Neural cell (in vitro differentiated cells): ENCODE data around the gene SH3RF3. TPM values are rescaled to one million over a fixed set of nuclear protein-coding genes. Genes with fewer than 3 reads are reported as not detected.
A peak's percentile ranks its signal among the peaks of the same experiment; 100 is the strongest.

Experiments
- H2AFZ ChIP-seq: fragments of 200-600, 300-800 bp; sonication (generic), shearing (Covaris generic); 2 replicates; pipeline ENCODE4 v1.6.0; 2014; ENCODE audit warnings: low read depth, mild to moderate bottlenecking, antibody characterized with exemption, low read length, moderate library complexity
- H3F3A ChIP-seq: fragments of 200-600 bp; shearing (Covaris generic); 2 replicates; pipeline ENCODE4 v1.6.1; 2016; ENCODE audit warnings: mild to moderate bottlenecking, moderate library complexity, mixed read lengths, antibody characterized with exemption, low read length; ENCODE audit not compliant: insufficient read depth, poor library complexity, severe bottlenecking
- H3K27ac ChIP-seq: fragments of 200-600, 300-800 bp; sonication (generic), shearing (Covaris generic); 2 replicates; pipeline ENCODE4 v1.5.1; 2014; ENCODE audit warnings: mild to moderate bottlenecking, low read length, moderate library complexity
- H3K27me3 ChIP-seq: fragments of 300-800, 200-600 bp; sonication (generic), shearing (Covaris generic); 2 replicates; pipeline ENCODE4 v1.6.0; 2014; ENCODE audit warnings: mild to moderate bottlenecking, low read depth, low read length, moderate library complexity; ENCODE audit not compliant: insufficient read depth
- H3K36me3 ChIP-seq: fragments of 300-800, 200-600 bp; sonication (generic), shearing (Covaris generic); 2 replicates; pipeline ENCODE4 v1.5.1; 2014; ENCODE audit warnings: mild to moderate bottlenecking, antibody characterized with exemption, low read length, moderate library complexity; ENCODE audit not compliant: insufficient read depth
- H3K4me2 ChIP-seq: fragments of 300-800, 200-600 bp; sonication (generic), shearing (Covaris generic); 2 replicates; pipeline ENCODE4 v1.6.0; 2014; ENCODE audit warnings: mild to moderate bottlenecking, low read length
- H3K4me3 ChIP-seq: fragments of 300-800, 200-600 bp; sonication (generic), shearing (Covaris generic); 2 replicates; pipeline ENCODE4 v1.5.1; 2014; ENCODE audit warnings: mild to moderate bottlenecking, low read length, moderate library complexity
- H3K79me2 ChIP-seq: fragments of 200-600 bp; shearing (Covaris generic); replicated peaks from 2 replicates; pipeline ENCODE4 v1.6.0; 2014; ENCODE audit warnings: mild to moderate bottlenecking, low read length, moderate library complexity; ENCODE audit not compliant: insufficient read depth
- H3K9ac ChIP-seq: fragments of 300-800, 200-600 bp; sonication (generic), shearing (Covaris generic); 2 replicates; pipeline ENCODE4 v1.6.1; 2016; ENCODE audit warnings: mild to moderate bottlenecking, low read length, mixed read lengths
- H3K9me2 ChIP-seq: fragments of 200-600 bp; shearing (Covaris generic); 2 replicates; pipeline ENCODE4 v1.6.1; 2016; ENCODE audit warnings: mild to moderate bottlenecking, low read length, mixed read lengths; ENCODE audit not compliant: insufficient read depth
- H3K9me3 ChIP-seq: fragments of 200-600, 300-800 bp; sonication (generic), shearing (Covaris generic); 2 replicates; pipeline ENCODE4 v1.6.1; 2016; ENCODE audit warnings: mild to moderate bottlenecking, mixed run types, low read length, moderate library complexity, mixed read lengths
- H4K20me1 ChIP-seq: fragments of 200-600 bp; shearing (Covaris generic); 2 replicates; pipeline ENCODE4 v1.6.1; 2016; ENCODE audit warnings: mild to moderate bottlenecking, mixed run types; ENCODE audit not compliant: insufficient read depth
- CTCF ChIP-seq: fragments of 450-650 bp; IDR thresholded peaks from 2 replicates; pipeline ENCODE4 v1.5.1; 2014; ENCODE audit warnings: antibody characterized with exemption, mild to moderate bottlenecking, moderate library complexity; ENCODE audit not compliant: poor library complexity, severe bottlenecking
- EP300 ChIP-seq: fragments of 450-650 bp; conservative IDR thresholded peaks from 2 replicates; pipeline ENCODE4 v1.6.1; 2014; ENCODE audit warnings: antibody characterized with exemption, mild to moderate bottlenecking, moderate library complexity; ENCODE audit not compliant: poor library complexity, severe bottlenecking
- EZH2 ChIP-seq: fragments of 200-600, 300-800 bp; shearing (Covaris generic), sonication (generic); IDR thresholded peaks from 2 replicates; pipeline ENCODE4 v1.6.1; 2014; ENCODE audit warnings: antibody characterized with exemption, low read length, borderline replicate concordance, mild to moderate bottlenecking; ENCODE audit not compliant: insufficient read depth, poor library complexity, severe bottlenecking
- MXI1 ChIP-seq: fragments of 450-650 bp; conservative IDR thresholded peaks from 2 replicates; pipeline ENCODE4 v1.6.1; 2014; ENCODE audit warnings: antibody characterized with exemption, mild to moderate bottlenecking; ENCODE audit not compliant: poor library complexity, severe bottlenecking
- POLR2AphosphoS5 ChIP-seq: IDR thresholded peaks from 2 replicates; pipeline ENCODE4 v1.6.1; 2012
- RAD21 ChIP-seq: fragments of 450-650 bp; conservative IDR thresholded peaks from 2 replicates; pipeline ENCODE4 v1.6.1; 2014; ENCODE audit warnings: antibody characterized with exemption, mild to moderate bottlenecking, moderate library complexity
- REST ChIP-seq: IDR thresholded peaks from 2 replicates; pipeline ENCODE4 v1.6.1; 2012; ENCODE audit warnings: borderline replicate concordance
- SMC3 ChIP-seq: fragments of 450-650 bp; conservative IDR thresholded peaks from 2 replicates; pipeline ENCODE4 v1.6.1; 2014; ENCODE audit warnings: antibody characterized with exemption, mild to moderate bottlenecking, moderate library complexity; ENCODE audit not compliant: poor library complexity
- TAF1 ChIP-seq: IDR thresholded peaks from 2 replicates; pipeline ENCODE4 v1.6.1; 2012; ENCODE audit warnings: low read depth
- polyA plus RNA-seq: library from polyadenylated mRNA; depleted of rRNA; stranded (reverse); fragments of >200 nt; gene quantifications from 2 replicates; pipeline ENCODE4 v1.2.3, GENCODE V29; 2014

Gene SH3RF3
- polyA plus RNA-seq, 1 donor from 2014 or later, result 0.53 TPM

GRCh38 chr2:109279243-109279860 lies 150.3 kb downstream of the SH3RF3 start:
- H3K27ac ChIP-seq, result no peak overlapping the region
- H3K9ac ChIP-seq, result no peak overlapping the region
- H3K4me2 ChIP-seq, result no peak overlapping the region
- H3K9me3 ChIP-seq, result no peaks in the 10 kb centered on the region
- no peaks in the 10 kb centered on the region for H4K20me1 ChIP-seq
- H3K9me2 ChIP-seq, result no peaks in the 10 kb centered on the region
- H3F3A ChIP-seq, result no peaks in the 10 kb centered on the region
- H2AFZ ChIP-seq, result no peak overlapping the region
- no peaks in the 10 kb centered on the region for H3K79me2 ChIP-seq
- TF ChIP-seq CTCF, result no peak
- no peak for TF ChIP-seq SMC3
- no peak for TF ChIP-seq MXI1
- TF ChIP-seq TAF1, result no peak
- no peak for TF ChIP-seq POLR2AphosphoS5
- no peak for TF ChIP-seq RAD21
- no peak for TF ChIP-seq EZH2
- no peak for TF ChIP-seq REST
- no peak for TF ChIP-seq EP300
- no peak overlapping the region for H3K4me3 ChIP-seq
- no peaks in the 10 kb centered on the region for H3K36me3 ChIP-seq
- H3K27me3 ChIP-seq, result no peaks in the 10 kb centered on the region

GRCh38 chr2:109280804-109281203 lies 151.8 kb downstream of the SH3RF3 start:
- TF ChIP-seq EZH2, result no peak
- TF ChIP-seq SMC3, result peak; percentile 37
- no peak for TF ChIP-seq RAD21
- no peak for TF ChIP-seq POLR2AphosphoS5
- peak; percentile 41 for TF ChIP-seq CTCF
- Histone ChIP-seq H3F3A (no peaks in the 10 kb centered on the region), H3K4me3 (no peak overlapping the region), H3K9ac (no peak overlapping the region), H3K9me2 (no peaks in the 10 kb centered on the region), H3K9me3 (no peaks in the 10 kb centered on the region), H3K79me2 (no peaks in the 10 kb centered on the region), H4K20me1 (no peaks in the 10 kb centered on the region), H3K36me3 (no peaks in the 10 kb centered on the region), H3K27me3 (no peaks in the 10 kb centered on the region), H3K27ac (no peak overlapping the region), H3K4me2 (no peak overlapping the region), H2AFZ (no peak overlapping the region)
